Raji (cell line): ENCODE results near the gene SMIM23.

Experiments
- POLR2A ChIP-seq: IDR thresholded peaks from 2 replicates; pipeline ENCODE4 v1.6.1; 2011; ENCODE audit warnings: low read depth, low read length, control low read depth; ENCODE audit not compliant: insufficient read depth

SMIM23 gene

DNA sequence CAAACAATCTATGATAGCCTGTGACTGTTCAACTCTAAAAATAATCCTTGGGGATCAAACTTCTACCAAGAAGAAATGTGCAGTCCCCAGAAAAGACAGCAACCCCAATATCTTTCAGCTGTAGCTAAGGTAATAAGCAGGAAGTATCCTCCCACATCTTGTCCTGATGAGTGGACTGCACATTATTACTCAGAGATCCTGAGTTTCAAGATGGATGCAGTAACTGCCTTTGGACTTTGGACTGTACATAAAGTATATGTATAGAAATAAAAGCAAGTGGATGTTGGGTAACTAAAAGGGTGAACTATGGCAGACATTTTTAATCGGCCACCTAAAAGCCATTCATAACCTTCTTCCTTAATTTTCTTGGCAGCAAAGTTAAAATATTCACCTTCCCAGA is 45.1 kb downstream of the SMIM23 start:
- TF ChIP-seq POLR2A: no peak

DNA sequence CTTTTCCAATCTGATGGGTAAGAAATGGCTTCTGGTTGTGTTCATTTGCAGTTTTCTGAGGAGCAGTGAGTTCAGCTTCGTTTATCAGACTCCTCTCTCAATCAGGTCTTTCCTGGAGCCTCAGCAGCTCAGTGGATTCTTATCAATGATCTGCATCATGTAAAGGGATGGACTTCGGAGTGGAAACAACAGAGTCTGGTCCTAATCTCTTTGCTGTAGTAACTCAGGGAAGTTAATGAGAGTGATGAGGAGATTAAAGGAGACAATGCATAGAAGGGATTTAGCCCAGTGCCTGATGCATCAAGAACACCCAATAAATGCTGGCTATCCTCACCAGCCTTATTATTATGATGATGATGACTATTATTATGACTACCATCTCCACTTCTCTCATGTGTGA is 47.2 kb downstream of the SMIM23 start:
- no peak for TF ChIP-seq POLR2A

DNA sequence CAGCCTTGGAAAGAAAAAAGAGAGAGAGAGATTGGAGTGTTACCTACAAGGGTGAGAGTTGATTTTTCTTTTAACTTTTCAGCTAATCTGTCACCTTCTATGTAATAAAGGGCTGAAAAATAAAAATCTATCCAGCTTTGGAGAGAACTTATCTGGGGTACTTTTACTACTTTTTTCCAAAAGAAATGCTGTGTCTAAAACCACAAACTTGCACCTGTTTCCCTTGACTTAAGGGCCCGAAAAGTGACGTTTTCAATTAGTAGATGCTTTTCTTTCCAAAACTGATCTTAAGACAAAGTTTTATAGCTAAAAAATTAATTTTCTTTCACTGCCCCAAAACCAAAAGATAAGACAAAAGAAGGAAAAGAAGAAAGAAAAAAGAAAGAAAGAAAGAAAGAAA is 48.8 kb downstream of the SMIM23 start:
- TF ChIP-seq POLR2A: no peak

GRCh38 chr5:171835066-171835465 is 49.4 kb downstream of the SMIM23 start:
- TF ChIP-seq POLR2A: no peak

- TF ChIP-seq POLR2A: no peak
Measured at GRCh38 chr5:171837522-171837921, 51.9 kb downstream of the SMIM23 start.

- no peak for TF ChIP-seq POLR2A
Measured at GRCh38 chr5:171838066-171838465, 52.4 kb downstream of the SMIM23 start.

- TF ChIP-seq POLR2A: no peak
Measured at GRCh38 chr5:171839112-171839511, 53.5 kb downstream of the SMIM23 start.

DNA sequence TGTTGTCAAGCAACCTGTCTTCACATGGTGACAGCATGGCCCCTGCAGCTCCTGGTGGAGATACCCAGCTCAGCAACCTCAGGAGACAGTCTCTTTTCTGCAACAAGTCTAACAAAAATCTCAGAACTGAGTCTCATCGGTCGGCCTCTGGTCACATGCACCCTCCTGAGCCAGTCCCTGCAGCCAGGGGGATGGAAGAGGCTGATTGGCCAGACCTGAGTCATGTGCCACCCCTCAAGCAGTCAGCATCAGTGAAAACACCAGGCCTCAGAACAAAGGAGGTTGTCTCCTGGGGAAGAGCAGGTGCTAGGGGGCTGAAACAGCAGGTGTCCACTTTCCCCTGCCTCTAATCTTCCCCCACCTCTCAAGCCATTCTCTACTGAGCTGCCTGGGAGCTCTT is 54.4 kb downstream of the SMIM23 start:
- no peak for TF ChIP-seq POLR2A
